ENCODE measurements around the gene PKNOX2. TPM values are rescaled to one million over a fixed set of nuclear protein-coding genes. Genes with fewer than 3 reads are reported as not detected.

Gene PKNOX2
- total RNA-seq, 1 donor from 2014 or later, result 17.8 TPM

DNA sequence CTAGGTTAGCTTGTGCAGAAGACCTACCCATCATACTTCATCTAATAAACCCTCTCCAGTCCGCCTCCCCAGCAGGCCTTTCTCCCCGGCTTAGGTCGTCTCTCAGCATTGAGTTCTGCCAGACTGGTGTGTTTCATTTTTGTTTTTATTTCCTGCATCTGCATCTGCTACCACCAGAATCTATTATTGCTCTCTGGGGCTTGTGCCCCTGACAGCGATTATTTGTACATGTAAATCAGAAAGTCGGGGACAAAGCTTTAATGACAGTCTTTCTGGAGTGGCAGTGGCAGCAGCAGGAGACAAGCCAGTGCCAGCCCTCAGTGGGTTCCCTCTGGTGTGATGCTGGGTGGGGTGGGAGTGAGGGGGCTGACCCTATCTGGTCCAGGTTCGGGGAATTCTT, 127.5 kb downstream of the PKNOX2 start:
- Histone ChIP-seq H3K4me1 (no peaks in the 10 kb centered on the region), H3K27ac (no peak overlapping the region), H3K9me3 (no peaks in the 10 kb centered on the region), H3K36me3 (no peaks in the 10 kb centered on the region), H3K27me3 (no peaks in the 10 kb centered on the region), H3K4me3 (no peak overlapping the region)
- ATAC-seq (no peak), DNase-seq (no peak)
- intact Hi-C loops (cut with DNase I), result no loop called here
- TF ChIP-seq, protein P1, sequence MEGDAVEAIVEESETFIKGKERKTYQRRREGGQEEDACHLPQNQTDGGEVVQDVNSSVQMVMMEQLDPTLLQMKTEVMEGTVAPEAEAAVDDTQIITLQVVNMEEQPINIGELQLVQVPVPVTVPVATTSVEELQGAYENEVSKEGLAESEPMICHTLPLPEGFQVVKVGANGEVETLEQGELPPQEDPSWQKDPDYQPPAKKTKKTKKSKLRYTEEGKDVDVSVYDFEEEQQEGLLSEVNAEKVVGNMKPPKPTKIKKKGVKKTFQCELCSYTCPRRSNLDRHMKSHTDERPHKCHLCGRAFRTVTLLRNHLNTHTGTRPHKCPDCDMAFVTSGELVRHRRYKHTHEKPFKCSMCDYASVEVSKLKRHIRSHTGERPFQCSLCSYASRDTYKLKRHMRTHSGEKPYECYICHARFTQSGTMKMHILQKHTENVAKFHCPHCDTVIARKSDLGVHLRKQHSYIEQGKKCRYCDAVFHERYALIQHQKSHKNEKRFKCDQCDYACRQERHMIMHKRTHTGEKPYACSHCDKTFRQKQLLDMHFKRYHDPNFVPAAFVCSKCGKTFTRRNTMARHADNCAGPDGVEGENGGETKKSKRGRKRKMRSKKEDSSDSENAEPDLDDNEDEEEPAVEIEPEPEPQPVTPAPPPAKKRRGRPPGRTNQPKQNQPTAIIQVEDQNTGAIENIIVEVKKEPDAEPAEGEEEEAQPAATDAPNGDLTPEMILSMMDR (IDR thresholded peaks at IDR 0.05), result no peak

DNA sequence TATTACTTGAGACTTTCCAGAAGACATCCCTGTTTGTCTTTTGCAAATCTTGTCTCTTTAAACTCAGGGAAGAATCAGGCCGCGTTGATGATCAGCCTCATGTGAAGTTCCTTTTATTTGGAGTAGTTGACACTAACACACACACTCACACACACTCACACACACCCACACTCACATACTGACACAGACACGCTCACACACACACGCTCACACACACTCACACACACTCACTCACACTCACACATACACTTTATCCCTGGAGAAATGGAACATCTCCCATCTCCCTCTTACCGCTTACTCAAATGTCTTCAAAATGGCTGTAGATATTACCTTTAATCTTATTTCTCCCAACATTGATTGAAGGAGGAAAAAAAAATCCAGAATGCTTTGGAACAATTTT, 129.0 kb downstream of the PKNOX2 start:
- no peaks in the 10 kb centered on the region for H3K27me3 ChIP-seq
- TF ChIP-seq, protein P1 (IDR thresholded peaks at IDR 0.05), result no peak
- no peak for ATAC-seq
- no peak overlapping the region for H3K27ac ChIP-seq
- H3K4me1 ChIP-seq, result no peaks in the 10 kb centered on the region
- H3K4me3 ChIP-seq, result no peak overlapping the region
- DNase-seq, result no peak
- no peaks in the 10 kb centered on the region for H3K9me3 ChIP-seq
- no peaks in the 10 kb centered on the region for H3K36me3 ChIP-seq
- intact Hi-C loops (cut with DNase I), result no loop called here

- no peak overlapping the region for H3K27ac ChIP-seq
Observed at GRCh38 chr11:125295931-125296330, 131.4 kb downstream of the PKNOX2 start.

GRCh38 chr11:125297346-125297915, 132.9 kb downstream of the PKNOX2 start:
- Histone ChIP-seq H3K9me3 (no peaks in the 10 kb centered on the region), H3K4me1 (no peaks in the 10 kb centered on the region), H3K4me3 (no peak overlapping the region), H3K27me3 (no peaks in the 10 kb centered on the region), H3K36me3 (no peaks in the 10 kb centered on the region), H3K27ac (no peak overlapping the region)
- TF ChIP-seq, protein P1 (IDR thresholded peaks at IDR 0.05), result no peak
- DNase-seq, result no peak
- no peak for ATAC-seq
- intact Hi-C loops (cut with DNase I), result no loop called here

More at GRCh38 chr11:125295931-125296330, 131.4 kb downstream of the PKNOX2 start:
- H3K4me3 ChIP-seq, result no peak overlapping the region
- TF ChIP-seq, protein P1 (IDR thresholded peaks at IDR 0.05), result no peak
- no peaks in the 10 kb centered on the region for H3K4me1 ChIP-seq
- no peak for DNase-seq
- no peaks in the 10 kb centered on the region for H3K9me3 ChIP-seq
- intact Hi-C loops (cut with DNase I), result no loop called here
- no peaks in the 10 kb centered on the region for H3K27me3 ChIP-seq
- H3K36me3 ChIP-seq, result no peaks in the 10 kb centered on the region
- ATAC-seq, result no peak

GRCh38 chr11:125299061-125299615, 134.6 kb downstream of the PKNOX2 start:
- no peaks in the 10 kb centered on the region for H3K9me3 ChIP-seq
- intact Hi-C loops (cut with DNase I), result no loop called here
- no peaks in the 10 kb centered on the region for H3K36me3 ChIP-seq
- DNase-seq, result no peak
- ATAC-seq, result no peak
- H3K27ac ChIP-seq, result no peak overlapping the region
- H3K4me1 ChIP-seq, result no peaks in the 10 kb centered on the region
- H3K27me3 ChIP-seq, result no peaks in the 10 kb centered on the region
- no peak overlapping the region for H3K4me3 ChIP-seq
- TF ChIP-seq, protein P1 (IDR thresholded peaks at IDR 0.05), result no peak

All from upper lobe of right lung (tissue), 1 donor.